GM18499 (cell line): ENCODE data around the gene USP35.

Experiments
- ATAC-seq: cut with Tn5 transposase; IDR thresholded peaks from one replicate; pipeline ENCODE4 v1.9.1; 2021; ENCODE audit warnings: moderate number of reproducible peaks; ENCODE audit not compliant: insufficient read depth, unreplicated experiment

Gene USP35, protein sequence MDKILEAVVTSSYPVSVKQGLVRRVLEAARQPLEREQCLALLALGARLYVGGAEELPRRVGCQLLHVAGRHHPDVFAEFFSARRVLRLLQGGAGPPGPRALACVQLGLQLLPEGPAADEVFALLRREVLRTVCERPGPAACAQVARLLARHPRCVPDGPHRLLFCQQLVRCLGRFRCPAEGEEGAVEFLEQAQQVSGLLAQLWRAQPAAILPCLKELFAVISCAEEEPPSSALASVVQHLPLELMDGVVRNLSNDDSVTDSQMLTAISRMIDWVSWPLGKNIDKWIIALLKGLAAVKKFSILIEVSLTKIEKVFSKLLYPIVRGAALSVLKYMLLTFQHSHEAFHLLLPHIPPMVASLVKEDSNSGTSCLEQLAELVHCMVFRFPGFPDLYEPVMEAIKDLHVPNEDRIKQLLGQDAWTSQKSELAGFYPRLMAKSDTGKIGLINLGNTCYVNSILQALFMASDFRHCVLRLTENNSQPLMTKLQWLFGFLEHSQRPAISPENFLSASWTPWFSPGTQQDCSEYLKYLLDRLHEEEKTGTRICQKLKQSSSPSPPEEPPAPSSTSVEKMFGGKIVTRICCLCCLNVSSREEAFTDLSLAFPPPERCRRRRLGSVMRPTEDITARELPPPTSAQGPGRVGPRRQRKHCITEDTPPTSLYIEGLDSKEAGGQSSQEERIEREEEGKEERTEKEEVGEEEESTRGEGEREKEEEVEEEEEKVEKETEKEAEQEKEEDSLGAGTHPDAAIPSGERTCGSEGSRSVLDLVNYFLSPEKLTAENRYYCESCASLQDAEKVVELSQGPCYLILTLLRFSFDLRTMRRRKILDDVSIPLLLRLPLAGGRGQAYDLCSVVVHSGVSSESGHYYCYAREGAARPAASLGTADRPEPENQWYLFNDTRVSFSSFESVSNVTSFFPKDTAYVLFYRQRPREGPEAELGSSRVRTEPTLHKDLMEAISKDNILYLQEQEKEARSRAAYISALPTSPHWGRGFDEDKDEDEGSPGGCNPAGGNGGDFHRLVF

DNA sequence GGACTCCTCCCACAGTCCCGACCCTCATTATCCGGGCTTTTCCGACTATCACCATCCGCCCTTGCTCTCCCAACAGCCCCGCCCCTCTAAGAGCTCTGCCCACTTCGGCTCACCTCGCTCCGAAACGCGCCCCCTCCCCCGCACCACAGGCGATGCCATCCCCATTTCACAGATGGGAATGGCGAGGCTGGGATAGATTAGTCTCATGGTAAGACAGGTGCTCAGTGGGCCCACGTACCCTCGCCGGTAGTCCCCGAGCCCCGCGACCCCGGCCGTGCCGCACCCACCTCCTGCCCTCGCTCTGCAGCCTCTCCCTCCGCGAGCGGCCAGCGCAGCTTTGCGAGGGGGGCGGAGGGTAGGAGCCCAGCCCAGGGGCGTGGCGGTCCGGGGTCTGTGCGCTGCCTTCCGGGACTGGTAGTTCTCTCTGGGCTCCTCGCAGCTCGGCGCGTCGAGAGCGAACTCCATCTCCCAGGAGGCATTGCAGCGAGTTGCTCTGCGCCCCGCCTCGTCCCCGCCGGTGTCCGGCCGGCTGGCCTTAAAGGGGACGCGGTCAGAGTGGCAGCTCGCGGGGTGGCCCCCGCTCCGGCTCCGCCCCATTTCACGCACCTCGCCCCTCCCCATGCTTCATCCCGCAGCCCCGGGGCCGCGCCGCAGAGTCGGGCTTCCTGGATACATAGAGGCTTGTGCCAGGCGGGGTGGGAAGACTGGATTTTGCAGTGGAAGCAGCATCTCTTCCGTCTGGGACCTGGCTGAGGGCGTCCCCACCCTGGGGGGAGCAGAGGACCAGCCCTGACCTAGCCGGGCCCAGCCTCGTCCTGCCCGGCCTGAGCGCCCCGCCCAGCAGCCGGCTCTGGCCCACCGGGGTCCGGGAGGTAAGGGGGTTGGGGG, at the start of gene USP35, which contains the start of gene KCTD21:
Gene USP35, plus strand, starts transcription at position 634 of the 888 bp plus-strand sequence. CDS start 7,327 bp downstream, outside the sequence.
Gene KCTD21, minus strand, starts transcription at position 341 of the 888 bp plus-strand sequence. CDS start 14,072 bp downstream, outside the sequence.
- ATAC-seq = peak; percentile 85

DNA sequence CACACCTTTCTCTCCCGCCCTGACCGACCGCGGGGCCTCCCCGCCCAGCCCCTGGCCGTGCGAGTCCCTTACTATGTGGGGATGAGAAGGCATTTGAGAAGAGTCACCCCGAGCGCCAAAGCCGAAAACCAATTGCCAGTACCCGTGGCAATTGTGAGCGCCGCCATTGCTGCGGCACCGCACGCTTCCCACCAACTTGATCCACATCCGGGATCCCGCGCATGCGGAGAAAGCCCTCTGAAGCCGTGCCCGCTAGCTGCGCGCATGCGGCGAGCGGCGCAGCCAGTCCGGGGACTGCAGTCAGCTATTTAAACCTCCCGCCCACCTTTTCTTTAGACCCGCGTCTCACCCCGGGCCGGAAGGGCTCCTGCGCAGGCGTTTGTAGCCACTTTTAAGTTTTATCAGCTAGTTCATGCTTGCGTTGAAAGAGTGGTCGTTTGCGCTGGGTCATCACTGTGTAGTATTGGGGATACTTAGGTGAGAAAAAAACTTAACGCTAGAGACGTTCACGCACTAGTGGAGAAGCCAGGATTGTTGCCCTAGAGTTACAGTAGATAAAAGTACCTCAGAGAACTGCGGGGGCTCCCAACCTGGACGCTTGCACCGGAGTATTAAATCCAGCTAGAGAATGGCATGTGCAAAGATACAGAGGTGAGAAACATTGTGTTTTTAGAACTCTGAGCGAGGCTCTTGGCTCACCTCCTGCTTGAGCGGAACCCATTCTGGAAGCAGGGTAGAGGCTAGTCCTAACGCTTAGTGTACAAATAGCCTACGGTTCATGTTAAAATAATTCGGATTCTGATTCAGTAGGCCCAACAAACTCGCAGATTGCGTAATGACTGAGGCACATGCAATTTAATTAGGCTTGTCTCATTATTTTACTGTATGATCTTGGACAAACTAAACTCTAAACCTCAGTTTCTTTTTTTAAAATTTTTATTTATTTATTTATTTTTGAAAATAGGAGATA, 49.0 kb upstream of the USP35 start, which contains the start of gene ALG8:
Gene ALG8, minus strand, starts transcription at position 205 of the 970 bp plus-strand sequence. Its CDS starts 38 bp downstream, at position 167.
- ATAC-seq = peak; percentile 87

DNA sequence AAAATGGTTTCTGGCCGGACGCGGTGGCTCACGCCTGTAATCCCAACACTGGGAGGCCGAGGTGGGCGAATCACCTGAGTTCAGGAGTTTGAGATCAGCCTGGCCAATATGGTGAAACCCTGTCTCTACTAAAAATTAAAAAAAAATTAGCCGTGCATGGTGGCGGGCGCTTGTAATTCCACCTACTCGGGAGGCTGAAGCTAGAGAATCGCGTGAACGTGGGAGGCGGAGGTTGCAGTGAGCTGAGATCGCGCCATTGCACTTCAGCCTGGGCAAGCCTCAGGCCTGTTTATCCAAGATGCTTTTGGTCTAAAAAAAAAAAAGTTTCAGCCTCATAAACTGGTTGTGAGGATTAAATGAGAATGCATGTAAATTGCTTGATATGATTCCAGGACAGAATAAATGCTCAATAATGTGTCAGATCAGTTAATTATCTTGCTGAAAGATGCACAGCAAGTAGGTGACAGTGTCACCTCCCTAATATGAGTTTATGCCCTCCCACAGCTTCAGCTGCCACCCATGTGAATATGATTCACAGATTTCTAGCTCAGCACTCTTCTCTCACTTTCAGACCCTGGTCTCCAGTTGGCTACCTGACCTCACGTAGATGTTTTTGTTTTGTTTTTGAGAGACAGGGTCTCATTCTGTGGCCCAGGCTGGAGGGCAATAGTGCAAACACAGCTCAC, 48.2 kb upstream of the USP35 start:
- no peak for ATAC-seq

DNA sequence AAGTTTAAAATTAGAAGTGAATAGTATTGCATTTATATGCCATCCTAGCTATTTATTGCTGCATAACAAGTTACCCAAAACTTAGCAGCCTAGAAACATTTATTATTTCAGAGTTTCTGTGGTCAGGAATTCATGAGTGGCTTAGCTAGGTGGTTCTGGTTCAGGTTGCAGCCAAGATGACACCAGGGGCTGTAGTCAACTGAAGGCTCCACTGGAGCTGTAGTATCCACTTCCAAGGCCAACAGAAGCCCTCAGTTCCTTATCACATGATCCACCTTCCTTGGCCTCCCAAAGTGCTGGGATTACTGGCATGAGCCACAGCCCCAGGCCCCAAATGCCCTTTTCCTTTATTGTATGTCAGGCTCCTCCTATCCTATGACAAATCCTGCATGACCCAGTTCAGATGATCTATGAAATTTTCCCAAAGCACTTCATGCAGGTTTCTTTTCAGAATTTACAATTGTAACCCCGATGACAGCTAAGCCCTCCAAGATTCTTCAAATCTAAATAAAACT, 43.2 kb upstream of the USP35 start:
- ATAC-seq = no peak

DNA sequence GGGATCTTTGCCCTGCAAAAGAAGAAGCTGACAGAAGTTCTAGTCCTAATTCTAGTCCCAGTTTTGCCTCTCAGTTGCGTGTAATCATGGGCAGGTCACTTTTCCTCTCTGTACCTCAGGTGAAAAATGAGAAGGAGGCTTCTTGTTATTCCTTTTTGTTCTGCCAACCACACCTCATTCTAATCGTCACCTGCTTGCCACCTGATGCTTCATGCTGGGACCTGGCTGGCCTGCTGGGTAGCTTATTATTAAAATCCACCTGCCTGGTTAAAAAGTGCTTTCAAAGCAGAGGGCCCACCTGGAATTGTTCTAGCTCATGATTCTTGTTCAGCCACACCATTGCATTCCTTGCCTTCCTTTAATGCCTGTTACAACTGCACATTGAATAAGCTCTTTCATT, 40.9 kb upstream of the USP35 start:
- ATAC-seq = no peak

DNA sequence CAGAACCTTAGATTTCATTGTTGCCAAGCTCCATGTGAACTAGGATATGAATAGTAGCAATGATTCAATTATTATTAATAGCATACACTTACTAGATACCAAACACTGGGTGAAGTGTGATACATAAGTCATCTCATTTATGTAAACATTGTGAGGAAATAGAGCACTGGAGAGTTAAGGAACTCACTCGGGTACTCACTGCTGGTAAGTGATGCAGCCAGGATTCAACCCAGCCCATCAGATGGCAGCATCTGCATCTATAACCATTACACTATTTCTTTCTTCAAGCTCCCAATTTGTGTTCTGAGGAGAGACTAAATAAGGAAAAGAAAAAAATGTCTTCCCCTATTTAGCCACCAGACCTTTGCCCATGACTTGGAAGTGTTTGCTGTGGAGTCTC, 39.1 kb upstream of the USP35 start:
- ATAC-seq = no peak

DNA sequence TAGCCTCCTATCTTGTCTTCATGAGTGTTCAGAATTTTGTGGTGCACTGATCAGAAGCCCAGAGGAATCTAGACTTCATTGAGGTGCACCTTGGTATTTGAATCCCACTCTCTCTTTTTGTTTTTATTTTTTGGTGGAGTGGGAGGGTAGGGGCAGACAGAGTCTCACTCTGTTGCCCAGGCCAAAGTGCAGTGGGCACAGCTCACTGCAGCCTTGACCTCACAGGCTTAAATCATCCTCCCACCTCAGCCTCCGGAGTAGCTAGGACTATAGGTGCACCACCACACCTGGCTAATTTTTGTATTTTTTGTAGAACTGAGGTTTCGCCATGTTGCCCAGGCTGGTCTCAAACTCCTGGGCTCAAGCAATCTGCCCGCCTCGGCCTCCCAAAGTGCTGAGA, 38.4 kb upstream of the USP35 start:
- no peak for ATAC-seq

DNA sequence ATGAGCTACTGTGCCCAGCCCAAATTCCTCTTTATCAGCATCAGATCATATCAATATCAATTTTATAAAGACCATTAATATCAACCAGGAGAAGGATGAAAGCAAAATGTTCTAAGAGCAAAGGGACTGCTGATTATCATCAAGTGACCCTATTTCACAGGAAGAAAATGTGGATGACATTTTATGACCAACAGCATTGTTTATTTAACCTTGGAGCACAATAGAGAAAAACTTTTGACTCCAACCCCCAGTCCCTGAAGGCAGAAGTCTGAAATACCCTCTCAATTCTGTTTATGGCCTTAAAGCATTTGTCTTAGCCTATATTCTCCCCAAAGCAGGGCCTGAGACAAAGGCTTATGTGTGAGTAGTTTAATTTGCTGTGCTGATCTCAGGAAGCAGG, 38.0 kb upstream of the USP35 start:
- ATAC-seq = no peak

DNA sequence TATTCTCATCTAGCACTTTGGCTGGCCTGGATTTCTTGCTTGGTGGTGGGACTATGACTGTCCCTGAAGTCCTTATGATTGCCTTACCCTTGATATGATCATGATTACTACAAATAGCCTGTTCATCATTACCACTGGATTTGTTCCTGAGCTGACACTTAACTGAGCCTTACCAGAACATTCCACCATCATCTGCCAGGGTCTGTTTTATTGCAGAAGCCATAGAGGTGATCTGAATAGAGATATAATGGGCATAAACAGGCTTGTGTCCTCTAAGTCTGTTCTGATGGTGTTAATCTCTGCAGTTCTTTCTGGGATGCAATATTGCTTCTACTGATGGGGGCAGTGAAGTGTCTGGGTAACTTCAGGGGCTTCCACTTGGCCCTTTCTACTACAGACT, 36.9 kb upstream of the USP35 start:
- no peak for ATAC-seq

DNA sequence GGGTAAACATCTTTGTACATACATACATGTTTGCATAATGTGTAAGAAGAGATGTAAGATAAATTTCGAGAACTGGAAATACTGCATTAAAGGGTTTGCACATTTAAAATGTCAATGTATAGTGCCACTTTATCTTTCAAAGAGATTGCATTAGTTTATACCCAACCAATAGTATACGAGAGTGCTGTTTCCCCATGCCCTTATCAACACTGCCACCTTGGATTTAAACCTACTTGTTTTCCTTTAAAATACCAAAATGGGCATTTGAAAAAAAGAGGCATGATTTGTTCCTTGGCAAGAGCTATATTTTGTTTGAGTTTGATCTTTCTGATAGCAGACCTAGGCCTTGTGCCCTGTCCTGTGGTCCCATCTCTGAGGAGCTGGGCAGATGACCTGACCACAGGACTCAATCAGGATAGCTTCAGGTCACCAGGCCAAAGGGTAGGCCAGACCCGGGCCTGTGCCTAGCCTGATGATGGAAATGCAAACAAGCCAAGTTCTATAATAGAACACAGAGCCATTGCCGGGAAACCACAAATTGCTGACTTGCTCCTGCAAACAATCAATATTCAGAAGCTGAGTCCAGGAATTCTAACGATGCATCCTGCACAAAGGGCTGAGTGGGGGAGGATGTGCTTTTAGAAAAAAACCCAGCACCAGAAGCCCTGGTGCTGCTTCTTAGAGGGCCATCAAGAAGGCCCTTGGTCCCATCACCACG, 32.4 kb upstream of the USP35 start:
- ATAC-seq = no peak

DNA sequence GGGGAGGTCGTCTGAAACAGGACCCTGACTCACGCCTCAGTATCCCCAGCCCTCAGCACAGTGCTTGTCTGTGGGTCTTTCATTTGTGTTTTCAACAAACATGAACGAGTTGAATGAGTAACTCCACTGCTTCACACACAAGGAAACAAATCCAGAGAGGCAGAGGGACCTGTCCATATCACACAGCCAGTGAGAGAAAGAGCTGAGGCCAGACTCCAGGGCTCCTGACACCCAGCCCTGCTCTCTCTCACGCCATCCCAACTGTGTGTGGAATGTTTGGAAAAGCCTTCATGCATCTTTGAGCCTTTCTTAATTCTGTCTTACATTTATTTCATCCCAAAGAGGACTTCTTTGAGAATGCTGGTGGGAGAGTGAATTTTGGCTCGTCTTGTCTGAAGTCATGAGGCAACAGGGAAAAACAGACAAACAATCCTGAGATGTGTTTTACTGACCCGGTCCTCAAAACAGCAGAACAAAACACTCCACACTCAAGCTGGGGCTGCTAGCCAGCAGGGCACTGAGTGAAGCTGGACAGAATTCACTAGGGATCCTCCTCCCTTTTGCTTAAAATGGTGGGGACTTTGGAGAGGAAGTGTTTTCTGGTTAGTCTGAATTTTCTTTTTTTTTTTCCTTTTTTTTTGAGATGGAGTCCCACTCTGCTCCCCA, 29.6 kb upstream of the USP35 start:
- ATAC-seq = no peak

DNA sequence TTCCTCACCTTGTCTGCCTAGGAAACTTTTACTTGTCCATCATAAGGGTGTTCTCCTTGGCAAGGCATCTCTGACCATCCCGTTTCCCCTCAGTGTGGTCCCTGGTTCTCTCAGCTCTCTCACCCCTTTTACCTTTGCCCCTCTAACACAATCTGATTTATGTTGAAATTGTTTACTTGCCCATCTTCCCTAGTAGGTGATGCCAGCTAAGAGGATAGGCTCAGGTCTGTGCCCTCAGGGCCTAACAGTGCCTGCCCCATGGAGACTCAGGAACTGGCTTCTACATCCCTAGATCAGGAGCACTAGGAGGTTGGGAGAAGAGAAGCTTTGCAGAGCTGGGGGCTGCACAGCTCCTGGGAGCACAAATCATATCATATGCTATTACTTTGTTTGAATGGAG, 28.2 kb upstream of the USP35 start:
- no peak for ATAC-seq

DNA sequence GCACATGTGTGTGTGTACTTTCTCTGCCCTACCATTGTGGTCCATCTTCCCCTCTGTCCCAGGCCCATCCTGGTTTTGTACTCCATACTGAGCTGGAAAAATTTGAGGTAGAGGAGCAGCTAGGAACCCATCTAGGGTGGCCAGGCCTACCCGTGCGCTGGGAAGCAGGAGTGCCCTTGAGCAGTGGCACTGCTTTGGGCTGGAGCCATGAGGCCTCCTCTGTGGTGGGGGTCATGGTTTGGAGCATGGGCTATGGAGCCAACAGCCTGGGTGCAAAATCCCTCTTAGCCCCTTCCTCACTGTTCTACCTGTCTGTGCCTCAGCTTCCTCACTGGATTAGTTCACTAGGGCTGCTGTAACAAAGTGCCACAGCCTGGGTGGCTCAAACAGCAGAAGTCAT, 27.4 kb upstream of the USP35 start:
- no peak for ATAC-seq

DNA sequence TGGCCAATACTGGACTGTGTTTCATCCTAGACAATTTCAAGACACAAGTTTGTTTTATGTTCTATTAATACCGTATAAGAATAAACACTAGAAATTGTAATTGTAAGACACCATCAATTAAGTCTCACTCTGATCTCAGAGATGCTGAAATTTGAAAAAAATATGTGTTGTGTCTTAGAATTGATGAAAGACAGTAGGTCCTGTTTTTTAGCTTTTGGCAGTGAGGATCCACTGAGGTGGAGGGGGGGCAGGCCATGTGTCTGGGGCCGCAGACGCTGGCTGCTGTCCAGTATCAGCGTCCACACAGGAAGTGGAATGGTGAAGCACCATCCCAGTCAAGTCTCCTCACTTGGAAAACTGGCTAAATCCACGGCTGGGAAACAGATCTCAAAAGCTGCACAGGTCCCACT, 26.8 kb upstream of the USP35 start:
- no peak for ATAC-seq

DNA sequence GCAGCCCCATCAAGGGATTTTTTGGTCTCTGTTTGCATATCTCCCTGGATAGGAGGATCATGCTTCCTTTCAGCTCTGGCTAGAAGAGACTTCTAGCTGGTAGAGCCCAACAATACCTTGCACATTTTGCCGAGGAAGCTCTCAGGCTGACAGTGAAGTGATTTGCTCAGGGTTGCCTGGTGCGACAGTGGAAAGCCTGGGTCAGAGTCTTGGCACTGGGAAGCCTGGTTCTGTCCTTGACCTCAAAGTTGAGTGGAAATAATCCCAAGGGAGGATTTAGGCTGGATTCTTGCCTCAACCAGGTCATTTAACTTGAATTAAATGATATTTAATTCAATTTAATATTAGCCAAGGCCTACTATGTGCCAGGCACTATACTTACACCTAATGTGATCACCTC, 24.9 kb upstream of the USP35 start:
- ATAC-seq = no peak

DNA sequence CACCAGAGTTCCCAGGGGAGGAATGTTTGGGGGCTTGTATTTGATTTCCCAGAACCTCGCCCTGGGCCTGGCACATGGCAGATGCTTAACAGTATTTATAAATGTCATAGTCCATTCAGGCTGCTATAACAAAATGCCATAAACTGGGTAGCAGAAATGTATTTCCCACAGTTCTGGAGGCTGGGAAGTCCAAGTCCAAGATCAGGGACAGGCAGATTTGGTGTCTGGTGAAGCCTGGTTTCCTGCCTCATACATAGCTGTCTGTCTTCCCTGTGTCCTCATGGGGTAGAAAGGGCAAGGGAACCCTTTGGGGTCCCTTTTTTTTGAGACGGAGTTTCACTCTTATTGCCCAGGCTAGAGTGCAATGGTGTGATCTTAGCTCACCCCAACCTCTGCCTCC, 24.2 kb upstream of the USP35 start:
- ATAC-seq = no peak
